ENCODE data around the gene GOT2.
A peak's percentile ranks its signal among the peaks of the same experiment; 100 is the strongest.
"Not testable (repeated sequence)": the region's sequence is repeated elsewhere in the genome, so short reads cannot be mapped to it uniquely, and the experiment has no call there.

Gene GOT2

DNA sequence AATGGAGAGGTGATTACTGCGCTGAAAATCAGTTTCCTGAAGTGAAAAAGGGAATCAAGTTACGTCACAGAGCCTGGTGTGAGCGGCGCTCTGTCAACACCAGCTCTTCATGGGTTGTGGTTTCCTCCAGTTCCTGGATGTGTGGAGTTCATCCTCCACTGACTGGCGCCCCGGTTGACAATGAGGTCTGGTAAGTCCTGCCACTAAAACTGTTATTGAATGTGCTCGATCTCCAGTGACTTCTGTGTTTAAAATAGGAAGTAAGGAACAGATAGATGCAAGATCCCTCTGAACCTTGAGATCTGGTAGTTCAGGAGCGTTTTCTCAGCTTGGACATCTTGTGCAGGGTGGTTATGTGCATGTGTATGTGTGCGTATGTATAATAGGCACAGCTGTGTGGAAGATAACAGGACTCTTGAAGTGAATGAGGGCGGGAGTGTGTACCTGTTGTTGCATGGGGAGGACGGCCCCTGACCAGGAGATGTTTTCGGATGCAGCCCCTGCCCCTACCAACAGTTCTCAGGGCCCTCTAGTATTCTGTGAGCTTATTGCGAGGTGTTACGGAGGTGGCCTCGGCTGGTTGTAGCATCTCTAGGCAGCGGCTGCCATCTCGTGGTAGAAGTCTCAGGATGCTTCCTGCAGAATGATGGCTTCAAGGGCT, 22.0 kb upstream of the GOT2 start:
- DNase-seq (ENCODE audit: low read depth, low spot score), result peak; percentile 69
- TF ChIP-seq, protein P1, sequence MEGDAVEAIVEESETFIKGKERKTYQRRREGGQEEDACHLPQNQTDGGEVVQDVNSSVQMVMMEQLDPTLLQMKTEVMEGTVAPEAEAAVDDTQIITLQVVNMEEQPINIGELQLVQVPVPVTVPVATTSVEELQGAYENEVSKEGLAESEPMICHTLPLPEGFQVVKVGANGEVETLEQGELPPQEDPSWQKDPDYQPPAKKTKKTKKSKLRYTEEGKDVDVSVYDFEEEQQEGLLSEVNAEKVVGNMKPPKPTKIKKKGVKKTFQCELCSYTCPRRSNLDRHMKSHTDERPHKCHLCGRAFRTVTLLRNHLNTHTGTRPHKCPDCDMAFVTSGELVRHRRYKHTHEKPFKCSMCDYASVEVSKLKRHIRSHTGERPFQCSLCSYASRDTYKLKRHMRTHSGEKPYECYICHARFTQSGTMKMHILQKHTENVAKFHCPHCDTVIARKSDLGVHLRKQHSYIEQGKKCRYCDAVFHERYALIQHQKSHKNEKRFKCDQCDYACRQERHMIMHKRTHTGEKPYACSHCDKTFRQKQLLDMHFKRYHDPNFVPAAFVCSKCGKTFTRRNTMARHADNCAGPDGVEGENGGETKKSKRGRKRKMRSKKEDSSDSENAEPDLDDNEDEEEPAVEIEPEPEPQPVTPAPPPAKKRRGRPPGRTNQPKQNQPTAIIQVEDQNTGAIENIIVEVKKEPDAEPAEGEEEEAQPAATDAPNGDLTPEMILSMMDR (IDR thresholded peaks at IDR 0.05; ENCODE audit: low read depth, low read length), result peak; percentile 81
- H3K4me3 ChIP-seq (ENCODE audit: low read depth, low read length), result no peak overlapping the region
- in situ Hi-C loops (cut with HindIII; ENCODE audit: low sequenced_read_pairs), result no loop called here

DNA sequence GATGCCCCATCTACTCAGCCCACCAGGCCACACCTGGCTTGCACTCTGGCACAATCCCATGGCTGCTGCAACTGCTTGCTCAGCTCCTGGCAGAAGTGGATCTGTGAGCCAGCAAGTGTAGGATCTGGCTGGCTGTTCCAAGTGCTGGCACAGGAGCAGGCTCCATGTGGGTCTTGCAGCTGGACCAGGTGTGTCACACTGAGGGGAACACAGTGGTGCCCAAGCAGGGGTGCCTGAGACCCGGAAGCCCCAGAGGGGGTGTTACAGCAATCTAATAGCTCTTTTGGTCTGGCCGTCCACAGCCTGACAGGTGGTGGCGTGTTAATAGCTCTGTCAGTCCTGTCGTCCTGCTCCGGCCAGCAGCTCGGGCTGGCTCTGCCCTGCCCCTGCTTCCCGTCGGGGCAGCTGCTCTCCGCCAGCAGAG, 19.6 kb upstream of the GOT2 start:
- DNase-seq (ENCODE audit: low read depth, low spot score), result no peak
- TF ChIP-seq, protein P1 (IDR thresholded peaks at IDR 0.05; ENCODE audit: low read depth, low read length), result no peak
- H3K4me3 ChIP-seq (ENCODE audit: low read depth, low read length), result no peak overlapping the region
- in situ Hi-C loops (cut with HindIII; ENCODE audit: low sequenced_read_pairs), result no loop called here

DNA sequence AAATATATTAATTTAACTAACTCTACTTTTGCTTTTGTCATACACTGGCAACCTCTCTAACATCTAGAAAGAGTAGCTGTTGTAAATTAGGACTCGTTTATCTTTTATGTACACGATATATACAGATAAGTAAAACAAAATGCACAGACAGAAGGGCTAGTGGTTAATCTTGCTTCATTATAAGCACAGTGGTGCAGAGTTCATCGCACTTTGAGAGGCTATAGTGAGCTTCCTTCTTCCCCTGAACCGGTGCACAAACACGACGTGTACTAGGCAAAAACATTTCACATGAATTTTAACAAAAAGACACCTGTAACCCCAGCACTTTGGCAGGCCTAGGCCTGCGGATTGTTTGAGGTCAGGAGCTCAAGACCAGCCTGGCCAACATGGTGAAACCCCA, 10.4 kb upstream of the GOT2 start:
- no peak overlapping the region for H3K4me3 ChIP-seq (ENCODE audit: low read depth, low read length)
- TF ChIP-seq, protein P1 (IDR thresholded peaks at IDR 0.05; ENCODE audit: low read depth, low read length), result no peak
- in situ Hi-C loops (cut with HindIII; ENCODE audit: low sequenced_read_pairs), result no loop called here
- DNase-seq (ENCODE audit: low read depth, low spot score), result no peak

DNA sequence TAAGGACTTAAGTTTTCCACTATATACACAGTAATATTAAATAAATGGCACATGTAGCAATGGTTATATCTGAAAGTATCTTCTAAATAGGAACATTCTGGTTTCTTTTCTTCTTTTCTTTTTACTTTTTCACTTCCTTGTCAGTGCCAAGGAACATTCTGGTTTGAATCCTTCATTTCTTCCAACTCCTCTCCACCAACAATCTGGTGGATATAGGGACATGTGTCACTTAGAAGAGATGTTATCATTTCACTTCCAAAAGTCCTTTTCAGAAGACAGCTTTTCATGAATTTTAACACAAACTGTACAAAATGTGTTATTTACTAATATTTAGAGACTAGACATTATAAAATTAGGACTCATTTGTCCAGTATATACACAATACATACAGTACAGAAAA, 7.9 kb upstream of the GOT2 start:
- DNase-seq (ENCODE audit: low read depth, low spot score), result no peak
- in situ Hi-C loops (cut with HindIII; ENCODE audit: low sequenced_read_pairs), result no loop called here
- no peak overlapping the region for H3K4me3 ChIP-seq (ENCODE audit: low read depth, low read length)
- TF ChIP-seq, protein P1 (IDR thresholded peaks at IDR 0.05; ENCODE audit: low read depth, low read length), result no peak

- no peak for DNase-seq (ENCODE audit: low read depth, low spot score)
- in situ Hi-C loops (cut with HindIII; ENCODE audit: low sequenced_read_pairs), result no loop called here
Measured at GRCh38 chr16:58741166-58741565, 7.0 kb upstream of the GOT2 start.

GRCh38 chr16:58738672-58739296, 4.7 kb upstream of the GOT2 start:
- in situ Hi-C loops (cut with HindIII; ENCODE audit: low sequenced_read_pairs), result no loop called here
- no peak overlapping the region for H3K4me3 ChIP-seq (ENCODE audit: low read depth, low read length)
- TF ChIP-seq, protein P1 (IDR thresholded peaks at IDR 0.05; ENCODE audit: low read depth, low read length), result no peak
- DNase-seq (ENCODE audit: low read depth, low spot score), result no peak

More at GRCh38 chr16:58741166-58741565, 7.0 kb upstream of the GOT2 start:
- no peak overlapping the region for H3K4me3 ChIP-seq (ENCODE audit: low read depth, low read length)
- TF ChIP-seq, protein P1 (IDR thresholded peaks at IDR 0.05; ENCODE audit: low read depth, low read length), result no peak

DNA sequence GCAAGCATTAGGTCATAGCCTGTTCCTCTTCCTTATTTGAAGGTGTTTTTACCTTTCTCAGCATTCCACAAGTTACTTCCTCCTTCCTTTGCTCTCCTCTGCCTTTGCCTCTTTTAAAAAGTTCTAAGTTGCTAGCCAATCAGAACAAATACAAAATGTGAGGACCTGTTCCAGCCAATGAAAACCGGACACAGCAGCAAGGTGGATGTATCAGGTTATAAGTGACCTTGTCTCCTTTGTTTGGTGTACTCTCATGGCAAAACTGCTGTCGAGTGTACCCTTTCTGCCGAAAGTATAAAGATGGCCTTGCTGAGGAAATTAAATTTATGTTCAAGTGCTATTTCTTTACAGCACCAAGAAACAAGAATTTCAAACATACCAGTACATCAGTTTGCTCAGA, 2.2 kb upstream of the GOT2 start:
- H3K4me3 ChIP-seq (ENCODE audit: low read depth, low read length), result not testable (repeated sequence)

More for the DNA sequence above, 2.2 kb upstream of the GOT2 start:
- DNase-seq (ENCODE audit: low read depth, low spot score); in situ Hi-C loops (cut with HindIII; ENCODE audit: low sequenced_read_pairs): not testable (repeated sequence)

All from astrocyte of the spinal cord (primary cell).